Common myeloid progenitor, CD34-positive (primary cell): ENCODE data around the gene TSPAN17.

ENCODE experiments used
- CTCF ChIA-PET: fragments of 350-600 bp; sonication (Branson Sonifier 250); formaldehyde crosslinking; loops from one replicate; lab custom pipeline; 2021; ENCODE audit warnings: antibody characterized with exemption; lab: Charles Lee
- POLR2A ChIA-PET: fragments of 350-600 bp; sonication (Branson Sonifier 250); formaldehyde crosslinking; loops from one replicate; lab custom pipeline; 2021; ENCODE audit warnings: antibody characterized with exemption; lab: Charles Lee
- DNase-seq, 3 donors: peaks; one replicate each; pipeline versions ENCODE4 v3.0.0 to v3.0.0-alpha.2; 2013
- H3K27ac ChIP-seq, 2 experiments: 1 replicate in 1 of 2; 2 replicates in 1 of 2; pipeline ENCODE4 v1.7.0; 2013; ENCODE audit warnings: inconsistent platforms in 2 of 2, low read length in 2 of 2, mild to moderate bottlenecking in 2 of 2, low read depth in 1 of 2, moderate library complexity in 1 of 2; ENCODE audit not compliant: severe bottlenecking in 2 of 2, insufficient read depth in 1 of 2, poor library complexity in 1 of 2
- H3K27me3 ChIP-seq, 5 experiments: replicated peaks in 2 of 5; 1 replicate in 3 of 5; 2 replicates in 2 of 5; pipeline versions ENCODE4 v1.6.1 to v1.7.0; 2013; ENCODE audit warnings: low read length in 4 of 5, mild to moderate bottlenecking in 2 of 5, moderate library complexity in 2 of 5, inconsistent platforms in 1 of 5; ENCODE audit not compliant: insufficient read depth in 5 of 5, control insufficient read depth in 4 of 5
- H3K36me3 ChIP-seq, 4 experiments: 1 replicate in 2 of 4; 2 replicates in 2 of 4; pipeline versions ENCODE4 v1.6.1 to v1.7.0; 2013; ENCODE audit warnings: low read length in 3 of 4, control low read depth in 1 of 4, mild to moderate bottlenecking in 1 of 4; ENCODE audit not compliant: control insufficient read depth in 4 of 4, insufficient read depth in 4 of 4
- H3K4me1 ChIP-seq, 4 experiments: 1 replicate in 3 of 4; 2 replicates in 1 of 4; pipeline versions ENCODE4 v1.6.1 to v1.7.1; 2013; ENCODE audit warnings: low read length in 3 of 4, mild to moderate bottlenecking in 3 of 4, control low read depth in 1 of 4, inconsistent platforms in 1 of 4, moderate library complexity in 1 of 4; ENCODE audit not compliant: control insufficient read depth in 4 of 4, insufficient read depth in 4 of 4; ENCODE audit errors: control extremely low read depth in 1 of 4
- H3K4me3 ChIP-seq, 7 experiments: 1 replicate in 4 of 7; 2 replicates in 3 of 7; pipeline versions ENCODE4 v1.5.1 to v1.7.0; 2013; ENCODE audit warnings: mild to moderate bottlenecking in 7 of 7, low read length in 6 of 7, moderate library complexity in 6 of 7, inconsistent platforms in 2 of 7, low read depth in 2 of 7, control low read depth in 1 of 7; ENCODE audit not compliant: insufficient read depth in 4 of 7, control insufficient read depth in 1 of 7; ENCODE audit errors: extremely low read depth in 1 of 7
- H3K9me3 ChIP-seq, 5 experiments: 1 replicate in 4 of 5; 2 replicates in 1 of 5; pipeline versions ENCODE4 v1.6.1 to v1.7.1; 2013; ENCODE audit warnings: low read length in 4 of 5, mild to moderate bottlenecking in 2 of 5, inconsistent platforms in 1 of 5, low read depth in 1 of 5, moderate library complexity in 1 of 5; ENCODE audit not compliant: control insufficient read depth in 4 of 5, insufficient read depth in 2 of 5; ENCODE audit errors: control extremely low read depth in 1 of 5
- WGBS: methylation state at CpG from one replicate; pipeline ENCODE4 v1.1.5; 2013; ENCODE audit not compliant: insufficient coverage; 5-methylcytosine and 5-hydroxymethylcytosine counted together

TSPAN17 gene

GRCh38 chr5:176700239-176700847 lies 53.1 kb downstream of the TSPAN17 start:
- POLR2A ChIA-PET: no interaction called here
- Histone ChIP-seq H3K4me3 (no peak overlapping the region), H3K9me3 (no peaks in the 10 kb centered on the region), H3K27ac (no peak overlapping the region), H3K36me3 (no peaks in the 10 kb centered on the region), H3K4me1 (no peaks in the 10 kb centered on the region), H3K27me3 (peaks cover under 1 to 86% (median 18%) of the 10 kb centered on the region in 5 experiments)
- DNase-seq: peak; percentile 16 to 44 (median 40)
- WGBS: 30% methylated on average over 9 of the region's 16 CpGs
- CTCF ChIA-PET: no interaction called here

GRCh38 chr5:176702671-176703641 lies 55.7 kb downstream of the TSPAN17 start:
- no peak for DNase-seq
- ChIA-PET POLR2A (no interaction called here), CTCF (no interaction called here)
- peak overlapping the region in 1 of 7 experiments; percentile 3 for H3K4me3 ChIP-seq
- H3K9me3 ChIP-seq: no peaks in the 10 kb centered on the region
- no peak overlapping the region for H3K27ac ChIP-seq
- 83% methylated on average over 20 of the region's 27 CpGs for WGBS
- H3K36me3 ChIP-seq: no peaks in the 10 kb centered on the region
- H3K27me3 ChIP-seq: peaks cover 0 to 68% (median 14%) of the 10 kb centered on the region in 5 experiments
- H3K4me1 ChIP-seq: no peaks in the 10 kb centered on the region

GRCh38 chr5:176703857-176704256 lies 56.6 kb downstream of the TSPAN17 start:
- Histone ChIP-seq H3K4me3 (no peak overlapping the region), H3K27ac (no peak overlapping the region), H3K4me1 (no peaks in the 10 kb centered on the region), H3K27me3 (peaks cover 0 to 68% (median 11%) of the 10 kb centered on the region in 5 experiments), H3K36me3 (no peaks in the 10 kb centered on the region), H3K9me3 (no peaks in the 10 kb centered on the region)
- WGBS: 92% methylated on average over 13 of the region's 13 CpGs
- CTCF ChIA-PET: no interaction called here
- no peak for DNase-seq
- POLR2A ChIA-PET: no interaction called here

- Histone ChIP-seq H3K36me3 (no peaks in the 10 kb centered on the region), H3K4me1 (no peaks in the 10 kb centered on the region), H3K27me3 (peaks cover 0 to 64% (median 9%) of the 10 kb centered on the region in 5 experiments), H3K4me3 (no peak overlapping the region), H3K27ac (no peak overlapping the region), H3K9me3 (no peaks in the 10 kb centered on the region)
- WGBS: 97% methylated on average over 3 of the region's 3 CpGs
- ChIA-PET CTCF (no interaction called here), POLR2A (no interaction called here)
- no peak for DNase-seq
Observed at GRCh38 chr5:176704355-176704754, 57.1 kb downstream of the TSPAN17 start.

- ChIA-PET POLR2A (no interaction called here), CTCF (no interaction called here)
- Histone ChIP-seq H3K36me3 (no peaks in the 10 kb centered on the region), H3K27ac (no peak overlapping the region), H3K27me3 (peaks cover 0 to 64% (median 9%) of the 10 kb centered on the region in 5 experiments), H3K4me1 (no peaks in the 10 kb centered on the region), H3K4me3 (no peak overlapping the region), H3K9me3 (no peaks in the 10 kb centered on the region)
- WGBS: 74% methylated on average over 6 of the region's 12 CpGs
- no peak for DNase-seq
Observed at GRCh38 chr5:176704817-176705216, 57.5 kb downstream of the TSPAN17 start.
